HepG2 (cell line): ENCODE measurements around the gene SUSD3. TPM values are rescaled to one million over a fixed set of nuclear protein-coding genes. Genes with fewer than 3 reads are reported as not detected.

Source experiments
- CC2D1A ChIP-seq: sonication (generic); formaldehyde crosslinking; IDR thresholded peaks from 2 replicates; pipeline ENCODE4 v1.8.1; 2023; ENCODE audit warnings: mild to moderate bottlenecking, missing genetic modification reagents
- ERF ChIP-seq: IDR thresholded peaks from 2 replicates; pipeline ENCODE4 v1.6.1; 2018; ENCODE audit warnings: missing biosample characterization, missing genetic modification reagents
- HOXA7 ChIP-seq: sonication (generic); formaldehyde crosslinking; IDR thresholded peaks from 2 replicates; pipeline ENCODE4 v1.8.1; 2022; ENCODE audit warnings: mild to moderate bottlenecking, missing genetic modification reagents, moderate library complexity
- PCBP1 ChIP-seq: fragments of 200-400 bp; formaldehyde crosslinking; IDR thresholded peaks from 2 replicates; pipeline ENCODE4 v1.6.1; 2017; ENCODE audit warnings: mild to moderate bottlenecking, low read depth, low read length, borderline replicate concordance
- POLR2A ChIP-seq, 2 experiments: IDR thresholded peaks; 2 replicates each; pipeline ENCODE4 v1.6.1; 2011; ENCODE audit warnings: low read depth in 2 of 2, low read length in 2 of 2, mild to moderate bottlenecking in 1 of 2, moderate library complexity in 1 of 2; ENCODE audit not compliant: insufficient read depth in 1 of 2
- SMAD9 ChIP-seq: sonication (generic); formaldehyde crosslinking; IDR thresholded peaks from 2 replicates; pipeline ENCODE4 v1.5.1; 2020; ENCODE audit warnings: mild to moderate bottlenecking, missing genetic modification reagents
- SP4 ChIP-seq: sonication (generic); formaldehyde crosslinking; IDR thresholded peaks from 2 replicates; pipeline ENCODE4 v1.8.1; 2023; ENCODE audit warnings: mild to moderate bottlenecking, missing genetic modification reagents
- ZBTB7A ChIP-seq: sonication (generic); formaldehyde crosslinking; IDR thresholded peaks from 2 replicates; pipeline ENCODE4 v1.8.0; 2022; ENCODE audit warnings: mild to moderate bottlenecking, missing genetic modification reagents
- ZFP90 ChIP-seq: sonication (generic); formaldehyde crosslinking; IDR thresholded peaks from 2 replicates; pipeline ENCODE4 v1.8.0; 2022; ENCODE audit warnings: missing genetic modification reagents, mild to moderate bottlenecking, inconsistent platforms, borderline replicate concordance
- ZNF12 ChIP-seq: sonication (generic); formaldehyde crosslinking; IDR thresholded peaks from 2 replicates; pipeline ENCODE4 v1.5.0; 2020; ENCODE audit warnings: missing genetic modification reagents
- ZNF562 ChIP-seq: sonication (generic); formaldehyde crosslinking; IDR thresholded peaks from 2 replicates; pipeline ENCODE4 v1.8.0; 2022; ENCODE audit warnings: missing genetic modification reagents, borderline replicate concordance
- ZNF749 ChIP-seq: sonication (generic); formaldehyde crosslinking; IDR thresholded peaks from 2 replicates; pipeline ENCODE4 v1.8.0; 2022; ENCODE audit warnings: mild to moderate bottlenecking, missing genetic modification reagents, moderate library complexity, borderline replicate concordance
- ZNF768 ChIP-seq: sonication (generic); formaldehyde crosslinking; IDR thresholded peaks from 2 replicates; pipeline ENCODE4 v1.4.0; 2020; ENCODE audit warnings: missing genetic modification reagents
- ZNF772 ChIP-seq: sonication (generic); formaldehyde crosslinking; IDR thresholded peaks from 2 replicates; pipeline ENCODE4 v1.5.0; 2020; ENCODE audit warnings: mild to moderate bottlenecking, missing genetic modification reagents
- polyA plus RNA-seq, 8 experiments: library from polyadenylated mRNA; depleted of rRNA in 3 of 8; stranded (reverse) in 7 of 8; unstranded in 1 of 8; fragments of >200 nt; fragmentation: Illumina TruSeq in 4 of 8; extraction: Trizol in 4 of 8; gene quantifications; 2 replicates each; pipeline versions ENCODE4 v1.2.1 to v1.2.3, GENCODE V29; 2011 to 2016; ENCODE audit warnings: low read depth in 4 of 8, missing spikeins in 1 of 8, mixed read lengths in 1 of 8; ENCODE audit not compliant: insufficient read depth in 1 of 8
- total RNA-seq, 5 experiments: library from RNA; depleted of rRNA; stranded (reverse); fragments of >200 nt; fragmentation: Illumina TruSeq; extraction: Trizol; gene quantifications; 2 replicates each; pipeline ENCODE4 v1.2.3, GENCODE V29; 2016; ENCODE audit warnings: low read depth in 1 of 5
- TF ChIP-seq, protein P1 (sequence below): sonication (generic); formaldehyde crosslinking; IDR thresholded peaks from 2 replicates; pipeline ENCODE4 v1.8.0; 2022; ENCODE audit warnings: missing genetic modification reagents, mild to moderate bottlenecking, moderate library complexity, borderline replicate concordance
- TF ChIP-seq, protein P2 (sequence below): sonication (generic); IDR thresholded peaks from 2 replicates; pipeline ENCODE4 v1.6.1; 2016; ENCODE audit warnings: low read depth, borderline replicate concordance
- TF ChIP-seq, protein P3 (sequence below): sonication (generic); formaldehyde crosslinking; IDR thresholded peaks from 2 replicates; pipeline ENCODE4 v1.5.0; 2020; ENCODE audit warnings: mild to moderate bottlenecking, missing genetic modification reagents, moderate library complexity
- TF ChIP-seq, protein P4 (sequence below): sonication (generic); formaldehyde crosslinking; IDR thresholded peaks from 2 replicates; pipeline ENCODE4 v1.8.0; 2022; ENCODE audit warnings: mild to moderate bottlenecking, missing genetic modification reagents; ENCODE audit not compliant: insufficient replicate concordance
- TF ChIP-seq, protein P5 (sequence below): sonication (generic); formaldehyde crosslinking; IDR thresholded peaks from 2 replicates; pipeline ENCODE4 v1.8.1; 2022; ENCODE audit warnings: mild to moderate bottlenecking, missing genetic modification reagents

Gene SUSD3
- total and polyA plus RNA-seq, 2 of the 13 experiments (the other 11 are each of a cell fraction or from before 2014, with no cell fraction given): 7.0 to 9.1 TPM

DNA sequence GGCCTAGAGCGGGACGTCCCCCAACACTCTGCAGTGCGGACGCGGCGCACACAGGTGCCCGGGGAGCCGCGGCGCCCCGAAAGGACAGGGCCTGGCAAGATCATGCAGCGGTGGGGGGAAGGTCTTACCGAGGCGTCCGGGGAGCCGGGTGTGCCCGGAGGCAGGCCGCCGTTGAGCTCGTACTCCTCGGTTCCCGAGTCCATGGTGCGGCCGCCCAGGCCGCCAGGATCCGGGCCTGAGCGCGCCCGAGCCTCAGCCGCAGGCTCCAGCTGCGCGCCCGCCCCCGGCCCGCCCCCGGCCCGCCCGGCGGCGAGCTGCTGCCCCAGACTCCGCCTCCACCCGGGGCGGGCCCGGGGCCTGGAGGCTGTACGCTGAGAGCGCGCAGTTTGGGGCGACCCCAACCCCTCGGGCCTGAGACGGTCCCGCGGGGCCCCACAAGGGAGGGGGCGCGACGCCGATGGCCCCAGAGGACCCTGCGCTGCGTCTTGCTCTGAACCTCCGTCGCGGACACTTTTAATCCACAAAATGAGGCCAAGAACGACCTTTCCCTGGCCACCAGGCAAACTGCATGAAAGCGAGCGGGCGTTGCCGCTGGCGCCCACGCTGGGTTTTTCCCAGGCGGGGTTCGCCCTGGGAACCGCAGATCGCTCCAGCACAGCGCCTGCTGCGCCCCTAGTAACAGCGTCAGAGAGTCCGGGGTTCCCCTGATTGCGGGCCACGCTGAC lies 75.7 kb downstream of the SUSD3 start, which contains the start of gene NINJ1 (continued):
- TF ChIP-seq, protein P1, sequence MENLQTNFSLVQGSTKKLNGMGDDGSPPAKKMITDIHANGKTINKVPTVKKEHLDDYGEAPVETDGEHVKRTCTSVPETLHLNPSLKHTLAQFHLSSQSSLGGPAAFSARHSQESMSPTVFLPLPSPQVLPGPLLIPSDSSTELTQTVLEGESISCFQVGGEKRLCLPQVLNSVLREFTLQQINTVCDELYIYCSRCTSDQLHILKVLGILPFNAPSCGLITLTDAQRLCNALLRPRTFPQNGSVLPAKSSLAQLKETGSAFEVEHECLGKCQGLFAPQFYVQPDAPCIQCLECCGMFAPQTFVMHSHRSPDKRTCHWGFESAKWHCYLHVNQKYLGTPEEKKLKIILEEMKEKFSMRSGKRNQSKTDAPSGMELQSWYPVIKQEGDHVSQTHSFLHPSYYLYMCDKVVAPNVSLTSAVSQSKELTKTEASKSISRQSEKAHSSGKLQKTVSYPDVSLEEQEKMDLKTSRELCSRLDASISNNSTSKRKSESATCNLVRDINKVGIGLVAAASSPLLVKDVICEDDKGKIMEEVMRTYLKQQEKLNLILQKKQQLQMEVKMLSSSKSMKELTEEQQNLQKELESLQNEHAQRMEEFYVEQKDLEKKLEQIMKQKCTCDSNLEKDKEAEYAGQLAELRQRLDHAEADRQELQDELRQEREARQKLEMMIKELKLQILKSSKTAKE (CRISPR knock-in tag): no peak
- TF ChIP-seq, protein P2, sequence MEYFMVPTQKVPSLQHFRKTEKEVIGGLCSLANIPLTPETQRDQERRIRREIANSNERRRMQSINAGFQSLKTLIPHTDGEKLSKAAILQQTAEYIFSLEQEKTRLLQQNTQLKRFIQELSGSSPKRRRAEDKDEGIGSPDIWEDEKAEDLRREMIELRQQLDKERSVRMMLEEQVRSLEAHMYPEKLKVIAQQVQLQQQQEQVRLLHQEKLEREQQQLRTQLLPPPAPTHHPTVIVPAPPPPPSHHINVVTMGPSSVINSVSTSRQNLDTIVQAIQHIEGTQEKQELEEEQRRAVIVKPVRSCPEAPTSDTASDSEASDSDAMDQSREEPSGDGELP: no peak; the same call in 1 of the 2 replicates
- TF ChIP-seq, protein P3, sequence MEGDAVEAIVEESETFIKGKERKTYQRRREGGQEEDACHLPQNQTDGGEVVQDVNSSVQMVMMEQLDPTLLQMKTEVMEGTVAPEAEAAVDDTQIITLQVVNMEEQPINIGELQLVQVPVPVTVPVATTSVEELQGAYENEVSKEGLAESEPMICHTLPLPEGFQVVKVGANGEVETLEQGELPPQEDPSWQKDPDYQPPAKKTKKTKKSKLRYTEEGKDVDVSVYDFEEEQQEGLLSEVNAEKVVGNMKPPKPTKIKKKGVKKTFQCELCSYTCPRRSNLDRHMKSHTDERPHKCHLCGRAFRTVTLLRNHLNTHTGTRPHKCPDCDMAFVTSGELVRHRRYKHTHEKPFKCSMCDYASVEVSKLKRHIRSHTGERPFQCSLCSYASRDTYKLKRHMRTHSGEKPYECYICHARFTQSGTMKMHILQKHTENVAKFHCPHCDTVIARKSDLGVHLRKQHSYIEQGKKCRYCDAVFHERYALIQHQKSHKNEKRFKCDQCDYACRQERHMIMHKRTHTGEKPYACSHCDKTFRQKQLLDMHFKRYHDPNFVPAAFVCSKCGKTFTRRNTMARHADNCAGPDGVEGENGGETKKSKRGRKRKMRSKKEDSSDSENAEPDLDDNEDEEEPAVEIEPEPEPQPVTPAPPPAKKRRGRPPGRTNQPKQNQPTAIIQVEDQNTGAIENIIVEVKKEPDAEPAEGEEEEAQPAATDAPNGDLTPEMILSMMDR (CRISPR knock-in tag): peak; percentile 5; the same call in 1 of the 2 replicates
- TF ChIP-seq ZBTB7A: no peak
- TF ChIP-seq, protein P4, sequence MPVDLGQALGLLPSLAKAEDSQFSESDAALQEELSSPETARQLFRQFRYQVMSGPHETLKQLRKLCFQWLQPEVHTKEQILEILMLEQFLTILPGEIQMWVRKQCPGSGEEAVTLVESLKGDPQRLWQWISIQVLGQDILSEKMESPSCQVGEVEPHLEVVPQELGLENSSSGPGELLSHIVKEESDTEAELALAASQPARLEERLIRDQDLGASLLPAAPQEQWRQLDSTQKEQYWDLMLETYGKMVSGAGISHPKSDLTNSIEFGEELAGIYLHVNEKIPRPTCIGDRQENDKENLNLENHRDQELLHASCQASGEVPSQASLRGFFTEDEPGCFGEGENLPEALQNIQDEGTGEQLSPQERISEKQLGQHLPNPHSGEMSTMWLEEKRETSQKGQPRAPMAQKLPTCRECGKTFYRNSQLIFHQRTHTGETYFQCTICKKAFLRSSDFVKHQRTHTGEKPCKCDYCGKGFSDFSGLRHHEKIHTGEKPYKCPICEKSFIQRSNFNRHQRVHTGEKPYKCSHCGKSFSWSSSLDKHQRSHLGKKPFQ (CRISPR knock-in tag): no peak
- no peak for TF ChIP-seq SMAD9 (CRISPR knock-in tag)
- no peak for TF ChIP-seq HOXA7 (CRISPR knock-in tag)
- TF ChIP-seq ZNF768: peak; percentile 5; the same call in 1 of the 2 replicates
- TF ChIP-seq, protein P5, sequence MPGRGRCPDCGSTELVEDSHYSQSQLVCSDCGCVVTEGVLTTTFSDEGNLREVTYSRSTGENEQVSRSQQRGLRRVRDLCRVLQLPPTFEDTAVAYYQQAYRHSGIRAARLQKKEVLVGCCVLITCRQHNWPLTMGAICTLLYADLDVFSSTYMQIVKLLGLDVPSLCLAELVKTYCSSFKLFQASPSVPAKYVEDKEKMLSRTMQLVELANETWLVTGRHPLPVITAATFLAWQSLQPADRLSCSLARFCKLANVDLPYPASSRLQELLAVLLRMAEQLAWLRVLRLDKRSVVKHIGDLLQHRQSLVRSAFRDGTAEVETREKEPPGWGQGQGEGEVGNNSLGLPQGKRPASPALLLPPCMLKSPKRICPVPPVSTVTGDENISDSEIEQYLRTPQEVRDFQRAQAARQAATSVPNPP (CRISPR knock-in tag): no peak; the same call in 1 of the 2 replicates
- TF ChIP-seq ERF (CRISPR knock-in tag): no peak
- TF ChIP-seq ZNF12 (CRISPR knock-in tag): no peak
- TF ChIP-seq SP4: no peak; the same call in 1 of the 2 replicates
- no peak for TF ChIP-seq ZNF562 (CRISPR knock-in tag)
- TF ChIP-seq ZFP90 (CRISPR knock-in tag): no peak; the same call in 1 of the 2 replicates
- no peak for TF ChIP-seq CC2D1A (CRISPR knock-in tag)
- peak; percentile 57; the same call in 1 of the 2 replicates for TF ChIP-seq ZNF772 (CRISPR knock-in tag)
- 0 out of 2 replicates have a peak, but pooled peaks have one; percentile 57 for TF ChIP-seq PCBP1
- peak in 1 of 2 experiments; percentile 95; a peak in 2 of 4 replicates for TF ChIP-seq POLR2A (IDR thresholded peaks at IDR 0.05; ENCODE audit: insufficient read depth in 1 of 2, low read depth in 2 of 2, low read length in 2 of 2)
- TF ChIP-seq ZNF749 (CRISPR knock-in tag): no peak
